Spleen (tissue), 11 donors: Measurements from ENCODE around the gene ABLIM2. TPM values are rescaled to one million over a fixed set of nuclear protein-coding genes. Genes with fewer than 3 reads are reported as not detected.
A peak's percentile ranks its signal among the peaks of the same experiment; 100 is the strongest.

Source experiments
- DNase-seq: peaks from one replicate; pipeline ENCODE4 v3.0.0-alpha.2; 2020
- H3K27ac ChIP-seq, 8 donors: fragments of 200-600 bp; sonication (generic) in 7 of 8; 1 replicate in 4 of 8; 2 replicates in 4 of 8; pipeline versions ENCODE4 v1.5.0 to v1.8.0; 2016 to 2021; ENCODE audit warnings: inconsistent platforms in 4 of 8, mild to moderate bottlenecking in 4 of 8, moderate library complexity in 1 of 8
- H3K27me3 ChIP-seq, 7 donors: fragments of 200-600 bp; sonication (generic) in 6 of 7; replicated peaks in 1 of 7; 1 replicate in 4 of 7; 2 replicates in 3 of 7; pipeline versions ENCODE4 v1.5.0 to v1.8.0; 2016 to 2021; ENCODE audit warnings: inconsistent platforms in 3 of 7, mild to moderate bottlenecking in 1 of 7
- H3K36me3 ChIP-seq, 6 donors: fragments of 200-600 bp; sonication (generic) in 5 of 6; 1 replicate in 4 of 6; 2 replicates in 2 of 6; pipeline versions ENCODE4 v1.5.0 to v1.8.0; 2016 to 2021; ENCODE audit warnings: inconsistent platforms in 2 of 6
- H3K4me1 ChIP-seq, 6 donors: fragments of 200-600 bp; sonication (generic) in 5 of 6; 1 replicate in 3 of 6; 2 replicates in 3 of 6; pipeline versions ENCODE4 v1.5.0 to v1.8.0; 2016 to 2021; ENCODE audit warnings: inconsistent platforms in 3 of 6
- H3K4me3 ChIP-seq, 8 donors: fragments of 200-600 bp; sonication (generic) in 7 of 8; 1 replicate in 4 of 8; 2 replicates in 4 of 8; pipeline versions ENCODE4 v1.5.0 to v1.8.0; 2016 to 2021; ENCODE audit warnings: inconsistent platforms in 4 of 8, mild to moderate bottlenecking in 4 of 8, moderate library complexity in 2 of 8
- H3K9me3 ChIP-seq, 8 donors: fragments of 200-600 bp; sonication (generic) in 7 of 8; 1 replicate in 4 of 8; 2 replicates in 4 of 8; pipeline versions ENCODE4 v1.5.0 to v1.8.0; 2016 to 2021; ENCODE audit warnings: inconsistent platforms in 4 of 8
- POLR2A ChIP-seq, 3 donors: fragments of 450-650 bp; IDR thresholded peaks; one replicate each; pipeline ENCODE4 v1.5.1; 2017; ENCODE audit warnings: antibody characterized with exemption in 3 of 3, mild to moderate bottlenecking in 1 of 3
- POLR2AphosphoS5 ChIP-seq, 3 donors: sonication (generic); formaldehyde crosslinking; IDR thresholded peaks; one replicate each; pipeline ENCODE4 v1.5.1; 2017; ENCODE audit warnings: antibody characterized with exemption in 3 of 3
- WGBS, 5 donors: extraction: QIAGEN DNeasy Blood & Tissue Kit in 3 of 5; methylation state at CpG; one replicate each; pipeline versions ENCODE4 v1.1.5 to v1.1.7; 2013 to 2018; 5-methylcytosine and 5-hydroxymethylcytosine counted together
- intact Hi-C: fragments of 100-400 bp; cut with DNase I; formaldehyde crosslinking; loops from one replicate; pipeline ENCODE4 v1.15.0; 2023; ENCODE audit warnings: low total_unique reads
- polyA plus RNA-seq, 3 donors: library from polyadenylated mRNA; stranded (reverse); fragments of 200-250 nt; gene quantifications; one replicate each; pipeline ENCODE4 v1.2.1, GENCODE V29; 2013
- total RNA-seq, 7 donors: library from RNA; depleted of rRNA in 3 of 7; stranded (reverse); fragments of >200 nt in 3 of 7; fragmentation: NEBNext Ultra II Directional in 4 of 7; extraction: Animal tissue kit (Norgen Biotek cat#: 25700) in 4 of 7; gene quantifications; one replicate each; pipeline versions ENCODE4 v1.1.0 to v1.2.1, GENCODE V29; 2016 to 2021
- TF ChIP-seq, protein P1 (sequence below), 11 experiments: fragments of 200-600 bp in 7 of 11; fragments of 450-650 bp in 4 of 11; sonication (generic) in 4 of 11; IDR thresholded peaks in 8 of 11; conservative IDR thresholded peaks in 3 of 11; 1 replicate in 7 of 11; 2 replicates in 4 of 11; pipeline versions ENCODE4 v1.4.0 to v1.8.0; 2016 to 2021; ENCODE audit warnings: antibody characterized with exemption in 11 of 11, inconsistent platforms in 4 of 11, mild to moderate bottlenecking in 1 of 11
- donor health status: healthy with polysubstance abuse.
- donor health status: DM: no; HTN: no; CAD: no; lungs with moderate emphysema.
- donor health status: DM: no; HTN: no; CAD: no.
- donor health status: Bipolar disorder and iron deficiency.
- donor health status: healthy.
- donor health status: DM: no; HTN: no; CAD: no.
- donor health status: DM: yes; HTN: yes; CAD: no.

The ABLIM2 gene
- total and polyA plus RNA-seq, 10 donors, result 11.8 to 127 (median 62.8) TPM

- TF ChIP-seq, protein P1, sequence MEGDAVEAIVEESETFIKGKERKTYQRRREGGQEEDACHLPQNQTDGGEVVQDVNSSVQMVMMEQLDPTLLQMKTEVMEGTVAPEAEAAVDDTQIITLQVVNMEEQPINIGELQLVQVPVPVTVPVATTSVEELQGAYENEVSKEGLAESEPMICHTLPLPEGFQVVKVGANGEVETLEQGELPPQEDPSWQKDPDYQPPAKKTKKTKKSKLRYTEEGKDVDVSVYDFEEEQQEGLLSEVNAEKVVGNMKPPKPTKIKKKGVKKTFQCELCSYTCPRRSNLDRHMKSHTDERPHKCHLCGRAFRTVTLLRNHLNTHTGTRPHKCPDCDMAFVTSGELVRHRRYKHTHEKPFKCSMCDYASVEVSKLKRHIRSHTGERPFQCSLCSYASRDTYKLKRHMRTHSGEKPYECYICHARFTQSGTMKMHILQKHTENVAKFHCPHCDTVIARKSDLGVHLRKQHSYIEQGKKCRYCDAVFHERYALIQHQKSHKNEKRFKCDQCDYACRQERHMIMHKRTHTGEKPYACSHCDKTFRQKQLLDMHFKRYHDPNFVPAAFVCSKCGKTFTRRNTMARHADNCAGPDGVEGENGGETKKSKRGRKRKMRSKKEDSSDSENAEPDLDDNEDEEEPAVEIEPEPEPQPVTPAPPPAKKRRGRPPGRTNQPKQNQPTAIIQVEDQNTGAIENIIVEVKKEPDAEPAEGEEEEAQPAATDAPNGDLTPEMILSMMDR (IDR thresholded peaks at IDR 0.05 in 8 of 11, conservative IDR thresholded peaks at IDR 0.05 in 3 of 11), result no peak
- TF ChIP-seq POLR2AphosphoS5 (IDR thresholded peaks at IDR 0.05) (no peak), POLR2A (IDR thresholded peaks at IDR 0.05) (no peak)
- peak overlapping the region in 5 of 8 donors; percentile 18 to 74 (median 51) for H3K27ac ChIP-seq
- peaks cover 0 to 17% (median 0%) of the 10 kb centered on the region in 7 donors for H3K27me3 ChIP-seq
- H3K4me3 ChIP-seq, result no peak overlapping the region
- H3K9me3 ChIP-seq, result no peaks in the 10 kb centered on the region
- DNase-seq, result no peak
- 83 to 93% (median 90%) methylated on average over 11 to 13 of the region's 13 CpGs for WGBS, 5 donors
- intact Hi-C loops, result no loop called here
- peaks cover 0 to 11% (median 0%) of the 10 kb centered on the region in 6 donors for H3K36me3 ChIP-seq
- peaks cover 24 to 100% (median 76%) of the 10 kb centered on the region in 6 donors for H3K4me1 ChIP-seq
Measured at GRCh38 chr4:8148159-8148558, 10.5 kb downstream of the ABLIM2 start.

DNA sequence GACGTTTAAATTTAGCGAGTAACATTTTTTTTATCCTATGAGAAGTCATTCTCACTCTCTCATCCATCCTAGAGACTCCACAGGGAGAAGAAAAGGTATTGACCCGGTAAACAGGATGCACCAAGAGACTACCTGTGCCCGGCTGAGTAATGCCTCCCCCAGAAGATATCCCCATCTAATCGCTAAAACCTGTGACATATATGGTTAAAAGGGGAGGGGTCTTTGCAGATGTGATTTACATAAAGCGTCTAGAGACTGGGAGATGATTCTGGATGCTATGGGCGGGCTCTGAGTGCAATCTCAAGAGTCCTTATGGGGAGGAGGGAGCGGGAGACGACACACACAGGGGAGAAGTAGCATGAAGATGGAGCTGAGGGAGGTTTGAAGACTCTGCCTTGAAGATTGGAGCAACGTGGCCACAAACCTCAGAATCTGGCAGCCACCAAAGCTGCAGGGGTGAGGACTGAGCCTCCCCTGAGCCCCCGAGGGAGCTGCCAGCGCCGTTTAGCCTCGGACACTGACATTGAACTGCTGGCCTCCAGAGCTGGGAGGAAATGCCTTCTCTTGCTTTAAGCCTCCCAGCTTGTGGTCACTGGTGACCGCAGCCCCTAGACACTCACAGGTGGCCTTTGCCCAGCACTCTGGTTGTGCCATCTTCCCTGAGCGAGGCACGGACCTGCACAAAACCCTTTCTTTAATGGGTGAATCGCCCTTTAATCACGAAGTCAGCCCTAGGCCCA is 11.2 kb downstream of the ABLIM2 start:
- peak; percentile 76 for DNase-seq
- Histone ChIP-seq H3K27ac (peak overlapping the region in 5 of 8 donors; percentile 18 to 74 (median 51)), H3K9me3 (no peaks in the 10 kb centered on the region), H3K36me3 (peaks cover 0 to 11% (median 0%) of the 10 kb centered on the region in 6 donors), H3K4me3 (no peak overlapping the region), H3K27me3 (peaks cover 0 to 17% (median 0%) of the 10 kb centered on the region in 7 donors), H3K4me1 (peaks cover 26 to 100% (median 77%) of the 10 kb centered on the region in 6 donors)
- no peak for TF ChIP-seq POLR2A (IDR thresholded peaks at IDR 0.05)
- TF ChIP-seq, protein P1 (IDR thresholded peaks at IDR 0.05 in 8 of 11, conservative IDR thresholded peaks at IDR 0.05 in 3 of 11), result no peak
- peak in 2 of 3 donors; percentile 42 to 61 for TF ChIP-seq POLR2AphosphoS5 (IDR thresholded peaks at IDR 0.05)
- intact Hi-C loops, result no loop called here
- WGBS, 5 donors, result 49 to 67% (median 57%) methylated on average over 15 to 19 of the region's 19 CpGs

DNA sequence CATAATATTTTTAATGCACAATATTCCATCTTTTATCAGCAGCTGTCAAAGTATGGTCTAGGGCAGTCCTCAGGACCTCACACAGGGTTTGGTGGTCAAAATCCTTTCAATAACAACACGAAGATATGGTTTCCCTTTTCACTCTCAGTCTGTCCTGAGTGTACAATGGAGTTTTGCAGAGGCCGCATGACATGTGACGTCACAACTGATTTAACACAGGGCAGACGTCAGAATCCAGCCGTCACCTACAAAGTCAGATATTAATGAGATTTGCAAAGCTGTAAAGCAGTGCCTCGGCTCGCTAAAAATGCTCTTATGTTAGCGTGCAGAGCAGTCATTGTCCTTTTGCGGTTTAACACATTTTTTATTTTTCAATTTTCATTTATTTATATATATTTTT is 12.5 kb downstream of the ABLIM2 start:
- H3K27ac ChIP-seq, result peak overlapping the region in 5 of 8 donors; percentile 39 to 79 (median 74)
- H3K4me3 ChIP-seq, result no peak overlapping the region
- H3K4me1 ChIP-seq, result peaks cover 26 to 100% (median 84%) of the 10 kb centered on the region in 6 donors
- H3K36me3 ChIP-seq, result peaks cover 0 to 11% (median 0%) of the 10 kb centered on the region in 6 donors
- no peak for DNase-seq
- 70 to 80% (median 76%) methylated on average over 9 of the region's 9 CpGs for WGBS, 5 donors
- peaks cover 0 to under 1% (median 0%) of the 10 kb centered on the region in 8 donors for H3K9me3 ChIP-seq
- TF ChIP-seq, protein P1 (IDR thresholded peaks at IDR 0.05 in 8 of 11, conservative IDR thresholded peaks at IDR 0.05 in 3 of 11), result no peak
- TF ChIP-seq POLR2AphosphoS5 (IDR thresholded peaks at IDR 0.05) (no peak), POLR2A (IDR thresholded peaks at IDR 0.05) (no peak)
- peaks cover 0 to 17% (median 0%) of the 10 kb centered on the region in 7 donors for H3K27me3 ChIP-seq
- intact Hi-C loops, result no loop called here

DNA sequence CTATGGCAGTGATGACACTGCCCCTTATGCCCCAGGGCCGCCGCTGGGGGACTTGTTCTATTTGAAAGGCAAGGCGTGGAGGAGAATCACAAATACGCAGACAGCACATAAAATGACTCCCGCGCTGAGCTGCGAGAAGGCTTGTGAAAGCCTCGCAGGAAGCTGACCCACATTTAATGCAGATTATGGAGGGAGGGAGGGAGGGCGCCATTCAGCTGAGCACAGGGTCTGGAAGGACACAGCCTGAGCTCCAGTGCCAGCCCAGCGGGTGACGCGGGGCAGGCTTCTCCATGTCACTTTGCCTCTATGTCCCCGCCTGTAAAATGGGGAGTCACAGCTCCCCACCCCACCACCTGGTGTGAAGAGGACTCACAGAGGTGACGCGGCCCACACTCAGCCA is 14.3 kb downstream of the ABLIM2 start:
- intact Hi-C loops, result no loop called here
- Histone ChIP-seq H3K4me3 (peak overlapping the region in 1 of 8 donors; percentile 20), H3K27ac (peak overlapping the region in 7 of 8 donors; percentile 52 to 79 (median 74)), H3K4me1 (peaks cover 26 to 88% (median 74%) of the 10 kb centered on the region in 6 donors), H3K27me3 (peaks cover 0 to 17% (median 0%) of the 10 kb centered on the region in 7 donors), H3K36me3 (peaks cover 0 to 11% (median 0%) of the 10 kb centered on the region in 6 donors), H3K9me3 (peaks cover 0 to 9% (median 3%) of the 10 kb centered on the region in 8 donors)
- no peak for DNase-seq
- 30 to 41% (median 33%) methylated on average over 13 to 15 of the region's 15 CpGs for WGBS, 5 donors
- TF ChIP-seq POLR2A (IDR thresholded peaks at IDR 0.05), result no peak
- TF ChIP-seq POLR2AphosphoS5 (IDR thresholded peaks at IDR 0.05), result peak in 2 of 3 donors; percentile 28 to 47
- TF ChIP-seq, protein P1 (IDR thresholded peaks at IDR 0.05 in 8 of 11, conservative IDR thresholded peaks at IDR 0.05 in 3 of 11), result peak in 1 of 11 experiments; percentile 10
